A673 (cell line): ENCODE measurements around the gene COBLL1.

ENCODE experiments used
- EZH2 ChIP-seq: fragments of 200-600 bp; sonication (generic); IDR thresholded peaks from 2 replicates; pipeline ENCODE4 v1.6.1; 2017; ENCODE audit warnings: borderline replicate concordance, low read depth, mild to moderate bottlenecking, mixed read lengths, antibody characterized with exemption, low read length; ENCODE audit not compliant: poor library complexity, severe bottlenecking
- TF ChIP-seq, protein P1 (sequence below): fragments of 300-800, 200-600 bp; sonication (generic); conservative IDR thresholded peaks from 2 replicates; pipeline ENCODE4 v1.5.1; 2017; ENCODE audit warnings: low read depth, mild to moderate bottlenecking, antibody characterized with exemption, low read length, moderate library complexity, mixed read lengths

DNA sequence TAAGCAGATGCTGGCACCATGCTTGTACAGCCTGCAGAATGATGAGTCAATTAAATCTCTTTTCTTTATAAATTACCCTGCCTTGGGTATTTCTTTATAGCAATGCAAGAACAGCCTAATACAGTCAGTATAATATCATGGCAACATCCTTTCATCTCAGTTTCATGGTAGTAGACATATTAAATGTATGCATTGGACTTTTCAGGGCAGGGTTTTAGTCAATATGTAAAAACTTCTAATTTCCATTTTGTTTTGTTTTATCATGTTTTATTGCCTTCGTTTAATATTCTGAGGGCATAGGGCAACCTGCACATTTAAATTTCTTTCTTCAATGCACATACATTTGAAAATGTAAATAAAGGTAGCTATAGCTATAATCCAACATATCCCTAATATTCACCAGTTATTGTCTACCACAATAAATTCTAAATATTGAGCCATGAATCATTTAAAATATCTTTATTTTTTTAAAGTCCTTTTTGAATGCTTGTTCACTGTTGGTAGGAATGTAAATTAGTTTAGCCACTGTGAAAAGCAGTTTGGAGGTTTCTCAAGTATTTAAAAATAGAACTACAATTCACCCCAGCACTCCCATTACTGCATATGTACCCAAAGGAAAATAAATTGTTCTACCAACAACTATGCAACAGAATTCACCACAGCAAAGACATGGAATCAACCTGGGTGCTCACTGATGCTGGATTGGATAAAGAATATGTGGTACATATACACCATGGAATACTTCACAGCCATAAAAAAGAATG is 178.6 kb downstream of the COBLL1 start:
- no peak for TF ChIP-seq EZH2
- TF ChIP-seq, protein P1, sequence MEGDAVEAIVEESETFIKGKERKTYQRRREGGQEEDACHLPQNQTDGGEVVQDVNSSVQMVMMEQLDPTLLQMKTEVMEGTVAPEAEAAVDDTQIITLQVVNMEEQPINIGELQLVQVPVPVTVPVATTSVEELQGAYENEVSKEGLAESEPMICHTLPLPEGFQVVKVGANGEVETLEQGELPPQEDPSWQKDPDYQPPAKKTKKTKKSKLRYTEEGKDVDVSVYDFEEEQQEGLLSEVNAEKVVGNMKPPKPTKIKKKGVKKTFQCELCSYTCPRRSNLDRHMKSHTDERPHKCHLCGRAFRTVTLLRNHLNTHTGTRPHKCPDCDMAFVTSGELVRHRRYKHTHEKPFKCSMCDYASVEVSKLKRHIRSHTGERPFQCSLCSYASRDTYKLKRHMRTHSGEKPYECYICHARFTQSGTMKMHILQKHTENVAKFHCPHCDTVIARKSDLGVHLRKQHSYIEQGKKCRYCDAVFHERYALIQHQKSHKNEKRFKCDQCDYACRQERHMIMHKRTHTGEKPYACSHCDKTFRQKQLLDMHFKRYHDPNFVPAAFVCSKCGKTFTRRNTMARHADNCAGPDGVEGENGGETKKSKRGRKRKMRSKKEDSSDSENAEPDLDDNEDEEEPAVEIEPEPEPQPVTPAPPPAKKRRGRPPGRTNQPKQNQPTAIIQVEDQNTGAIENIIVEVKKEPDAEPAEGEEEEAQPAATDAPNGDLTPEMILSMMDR: no peak
